Measurements from ENCODE around the gene CCKAR. TPM values are rescaled to one million over a fixed set of nuclear protein-coding genes. Genes with fewer than 3 reads are reported as not detected.

CCKAR gene
- total and polyA plus RNA-seq, 2 experiments from 2014 or later: not detected

DNA sequence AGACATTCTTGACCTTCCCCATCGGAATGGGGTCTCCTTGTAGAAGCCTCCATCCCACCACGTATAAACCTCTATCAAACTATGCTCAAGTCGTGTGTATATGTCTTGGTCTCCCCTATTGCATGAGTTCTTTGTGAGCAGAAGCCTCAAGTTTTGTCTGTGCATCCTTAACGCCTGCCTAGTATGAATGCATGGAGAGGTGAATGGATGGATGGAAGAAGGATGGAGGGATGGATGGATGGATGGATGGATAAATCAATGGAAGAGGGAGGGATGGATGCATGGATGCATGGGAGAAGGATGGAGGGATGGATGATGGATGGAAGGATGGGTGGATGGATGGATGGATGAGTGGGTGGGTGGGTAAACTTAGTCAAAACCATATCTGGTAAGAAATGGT lies 17.0 kb upstream of the CCKAR start (continued):
- no peak for TF ChIP-seq ZNF462 (CRISPR knock-in tag; IDR thresholded peaks at IDR 0.05)

GRCh38 chr4:26503844-26504243 lies 13.6 kb upstream of the CCKAR start:
- Mint-ChIP-seq H3K4me3 (no peak overlapping the region), H3K36me3 (ENCODE audit: low read depth) (no peaks in the 10 kb centered on the region), H3K27me3 (ENCODE audit: insufficient read depth, low read depth, poor library complexity) (peaks cover 14% of the 10 kb centered on the region), H3K9me3 (peaks cover 8% of the 10 kb centered on the region), H3K4me1 (no peaks in the 10 kb centered on the region), H3K27ac (no peak overlapping the region)
- no peak overlapping the region for H3K4me3 ChIP-seq
- H2AFZ ChIP-seq: no peak overlapping the region; the same call in none of the 2 replicates
- H3K27me3 ChIP-seq (ENCODE audit: insufficient read depth): no peaks in the 10 kb centered on the region
- H3K27ac ChIP-seq (ENCODE audit: low read depth): no peak overlapping the region
- H3K4me2 ChIP-seq: no peak overlapping the region
- H4K20me1 ChIP-seq (replicated peaks; ENCODE audit: insufficient read depth): no peaks in the 10 kb centered on the region
- H3K9me2 ChIP-seq (ENCODE audit: insufficient read depth): peaks cover 13% of the 10 kb centered on the region; the same call in 1 of the 2 replicates
- H3K79me2 ChIP-seq (replicated peaks; ENCODE audit: insufficient read depth): no peaks in the 10 kb centered on the region
- DNase-seq (ENCODE audit: low spot score) (no peak), ATAC-seq (no peak)
- H3F3A ChIP-seq (replicated peaks; ENCODE audit: low read depth): no peaks in the 10 kb centered on the region
- H3K36me3 ChIP-seq (ENCODE audit: insufficient read depth): no peaks in the 10 kb centered on the region
- H3K4me1 ChIP-seq (ENCODE audit: insufficient read depth): no peaks in the 10 kb centered on the region
- TF ChIP-seq, protein P1, sequence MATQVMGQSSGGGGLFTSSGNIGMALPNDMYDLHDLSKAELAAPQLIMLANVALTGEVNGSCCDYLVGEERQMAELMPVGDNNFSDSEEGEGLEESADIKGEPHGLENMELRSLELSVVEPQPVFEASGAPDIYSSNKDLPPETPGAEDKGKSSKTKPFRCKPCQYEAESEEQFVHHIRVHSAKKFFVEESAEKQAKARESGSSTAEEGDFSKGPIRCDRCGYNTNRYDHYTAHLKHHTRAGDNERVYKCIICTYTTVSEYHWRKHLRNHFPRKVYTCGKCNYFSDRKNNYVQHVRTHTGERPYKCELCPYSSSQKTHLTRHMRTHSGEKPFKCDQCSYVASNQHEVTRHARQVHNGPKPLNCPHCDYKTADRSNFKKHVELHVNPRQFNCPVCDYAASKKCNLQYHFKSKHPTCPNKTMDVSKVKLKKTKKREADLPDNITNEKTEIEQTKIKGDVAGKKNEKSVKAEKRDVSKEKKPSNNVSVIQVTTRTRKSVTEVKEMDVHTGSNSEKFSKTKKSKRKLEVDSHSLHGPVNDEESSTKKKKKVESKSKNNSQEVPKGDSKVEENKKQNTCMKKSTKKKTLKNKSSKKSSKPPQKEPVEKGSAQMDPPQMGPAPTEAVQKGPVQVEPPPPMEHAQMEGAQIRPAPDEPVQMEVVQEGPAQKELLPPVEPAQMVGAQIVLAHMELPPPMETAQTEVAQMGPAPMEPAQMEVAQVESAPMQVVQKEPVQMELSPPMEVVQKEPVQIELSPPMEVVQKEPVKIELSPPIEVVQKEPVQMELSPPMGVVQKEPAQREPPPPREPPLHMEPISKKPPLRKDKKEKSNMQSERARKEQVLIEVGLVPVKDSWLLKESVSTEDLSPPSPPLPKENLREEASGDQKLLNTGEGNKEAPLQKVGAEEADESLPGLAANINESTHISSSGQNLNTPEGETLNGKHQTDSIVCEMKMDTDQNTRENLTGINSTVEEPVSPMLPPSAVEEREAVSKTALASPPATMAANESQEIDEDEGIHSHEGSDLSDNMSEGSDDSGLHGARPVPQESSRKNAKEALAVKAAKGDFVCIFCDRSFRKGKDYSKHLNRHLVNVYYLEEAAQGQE (IDR thresholded peaks at IDR 0.05; ENCODE audit: unreplicated experiment): no peak
- TF ChIP-seq CREB1 (CRISPR knock-in tag; IDR thresholded peaks at IDR 0.05; ENCODE audit: low read depth): no peak
- TF ChIP-seq EZH2phosphoT487 (IDR thresholded peaks at IDR 0.05; ENCODE audit: unreplicated experiment): no peak
- no peak for TF ChIP-seq ETS1 (IDR thresholded peaks at IDR 0.05)
- TF ChIP-seq STAT1 (IDR thresholded peaks at IDR 0.05; ENCODE audit: unreplicated experiment): no peak
- TF ChIP-seq JUNB (IDR thresholded peaks at IDR 0.05; ENCODE audit: unreplicated experiment): no peak
- TF ChIP-seq EZH2 (IDR thresholded peaks at IDR 0.05; ENCODE audit: low read depth, unreplicated experiment): no peak
